GM19395 (cell line): ENCODE measurements around the gene PYGM.
A peak's percentile ranks its signal among the peaks of the same experiment; 100 is the strongest.

ENCODE experiments used
- ATAC-seq: cut with Tn5 transposase; IDR thresholded peaks from one replicate; pipeline ENCODE4 v1.9.1; 2021; ENCODE audit warnings: mild to moderate bottlenecking, moderate library complexity; ENCODE audit not compliant: unreplicated experiment

PYGM gene

DNA sequence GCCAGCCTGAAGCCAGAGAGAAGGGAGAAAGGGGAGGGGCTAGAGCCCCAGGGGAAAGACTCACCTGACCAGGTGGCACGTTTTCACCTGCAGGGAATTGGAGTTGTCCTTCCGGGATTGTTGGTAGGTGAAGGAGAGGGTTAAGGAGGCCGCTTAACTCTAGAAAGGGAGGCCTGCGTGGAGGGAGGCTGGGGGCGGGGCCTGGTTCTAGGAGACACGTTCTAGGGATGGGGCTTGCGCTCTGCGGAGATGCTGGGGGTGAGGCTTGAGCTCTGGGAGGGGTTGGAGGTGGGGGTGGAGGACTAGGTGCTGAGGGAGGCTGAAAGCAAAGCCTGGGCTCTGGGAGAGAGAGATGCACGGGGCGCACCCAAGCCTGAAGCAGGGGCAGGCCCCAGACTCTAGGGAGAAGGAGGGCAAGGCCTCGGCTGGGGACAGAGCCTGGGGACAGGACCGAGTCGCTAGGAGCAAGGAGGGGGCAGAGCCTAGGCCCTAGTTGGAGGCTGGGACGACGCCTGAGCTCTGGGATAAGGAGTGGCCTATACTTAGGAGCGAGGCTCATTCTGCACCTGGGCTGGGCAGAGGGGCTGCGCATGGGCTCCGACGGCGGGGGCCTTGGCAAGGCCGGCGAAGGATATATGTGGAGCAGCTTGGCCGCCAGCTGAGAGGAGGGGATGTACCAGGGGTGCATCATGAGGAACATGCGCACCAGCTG is 18.2 kb downstream of the PYGM start:
- no peak for ATAC-seq

DNA sequence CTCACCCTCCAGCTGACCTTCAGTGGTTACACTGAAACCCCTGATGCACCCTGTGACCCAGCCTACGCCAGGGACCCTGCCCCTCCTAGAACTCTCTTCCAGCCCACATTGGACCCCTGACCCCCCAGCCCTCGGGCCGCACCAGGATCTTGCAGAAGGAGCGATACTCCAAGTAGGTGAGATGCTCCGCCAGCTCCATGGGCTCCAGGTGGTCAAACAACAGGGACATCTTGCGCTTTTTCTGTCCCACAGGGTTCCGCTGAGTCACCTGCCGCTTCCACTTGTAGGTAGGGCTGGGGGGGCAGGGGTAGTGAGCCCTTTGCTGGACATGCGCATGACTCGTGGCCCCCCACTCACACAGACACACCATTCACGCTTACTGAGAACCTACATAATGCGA is 19.9 kb downstream of the PYGM start:
- ATAC-seq: no peak

DNA sequence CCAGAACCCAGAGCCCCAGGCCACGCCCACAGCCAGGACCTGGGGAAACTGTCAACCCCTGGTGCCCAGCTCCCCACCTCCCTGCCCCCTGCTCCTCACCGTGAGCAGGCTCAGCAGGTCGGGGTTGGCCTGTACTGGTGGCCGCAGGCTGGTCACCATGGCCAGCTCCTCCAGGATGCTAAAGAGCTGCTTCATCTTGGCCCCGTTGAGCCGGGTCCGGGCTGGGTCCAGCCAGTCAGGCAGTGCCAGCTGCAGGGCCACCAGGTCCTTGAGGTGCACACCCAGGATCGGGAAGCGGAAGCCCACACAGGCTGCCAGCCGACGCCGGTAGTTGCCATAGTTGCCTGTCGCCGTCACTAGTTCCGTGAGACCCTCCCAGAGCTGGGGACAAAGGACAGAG is 23.1 kb downstream of the PYGM start:
- no peak for ATAC-seq

DNA sequence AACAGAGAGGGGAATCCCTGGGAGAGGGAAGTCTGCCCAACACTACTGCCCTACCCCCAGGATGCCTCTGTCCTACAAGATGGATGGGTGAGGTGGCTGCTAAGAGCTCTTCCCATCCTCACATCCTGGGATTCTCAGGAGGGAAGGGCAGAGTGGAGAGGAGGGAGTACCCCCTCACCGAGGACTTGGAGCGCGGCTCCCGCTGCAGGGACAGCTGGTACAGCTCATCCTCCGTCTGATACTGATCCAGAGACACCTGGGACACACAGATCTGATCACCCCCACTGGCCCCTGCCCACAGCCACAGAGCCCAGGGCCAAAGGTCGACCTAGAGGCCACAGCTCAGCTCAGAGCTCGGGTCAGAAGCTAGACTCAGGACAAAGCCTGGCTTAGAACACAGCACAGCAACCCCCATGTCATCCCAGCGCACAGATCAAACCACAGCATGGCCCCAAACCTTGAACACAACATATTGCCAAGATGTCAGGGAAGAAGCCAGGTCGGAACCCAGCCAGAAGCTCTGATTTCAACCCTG is 24.0 kb downstream of the PYGM start:
- no peak for ATAC-seq

DNA sequence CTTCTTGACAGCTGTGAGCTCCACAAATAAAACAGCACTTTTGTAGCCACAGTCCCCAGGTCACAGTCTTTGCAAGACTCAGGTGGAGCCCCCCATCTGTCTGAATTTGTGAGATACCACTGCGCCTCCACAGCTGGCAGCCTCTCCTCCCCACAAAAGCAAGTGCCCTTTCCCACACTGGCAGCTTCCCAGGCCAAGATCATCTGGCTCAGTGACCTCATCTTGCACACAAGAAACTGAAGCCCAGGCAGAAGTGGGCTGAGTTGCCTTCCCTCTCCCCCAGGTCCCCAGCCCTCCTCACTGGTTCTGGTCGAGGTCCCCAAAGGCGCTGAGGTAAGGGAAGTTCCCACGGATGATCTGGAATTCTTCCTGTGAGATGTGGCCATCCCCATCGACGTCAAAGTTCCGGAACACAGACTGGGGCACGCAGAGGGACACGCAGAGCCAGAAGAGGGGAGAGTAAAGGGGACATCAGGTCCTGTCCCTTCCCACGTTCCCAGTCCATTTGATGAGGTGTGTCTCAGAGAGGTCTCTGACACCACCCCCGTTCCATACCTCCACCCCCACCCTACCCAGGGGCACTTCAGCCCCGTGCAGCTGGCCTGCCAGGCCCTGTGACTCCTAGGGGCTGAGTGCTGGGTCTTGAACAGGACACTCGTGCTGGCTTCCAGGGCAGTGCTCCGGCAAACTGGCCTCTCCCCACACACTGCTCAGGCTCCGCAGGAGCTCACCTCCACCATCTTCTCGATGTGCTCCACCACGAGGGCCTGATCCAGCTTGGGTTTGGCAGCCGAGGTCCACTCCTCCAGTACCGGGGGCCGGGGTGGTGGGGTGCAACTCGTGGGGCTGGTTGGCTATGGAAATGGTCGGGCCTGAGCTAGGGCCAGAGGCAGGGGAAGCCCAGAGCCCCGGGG is 24.7 kb downstream of the PYGM start:
- no peak for ATAC-seq

DNA sequence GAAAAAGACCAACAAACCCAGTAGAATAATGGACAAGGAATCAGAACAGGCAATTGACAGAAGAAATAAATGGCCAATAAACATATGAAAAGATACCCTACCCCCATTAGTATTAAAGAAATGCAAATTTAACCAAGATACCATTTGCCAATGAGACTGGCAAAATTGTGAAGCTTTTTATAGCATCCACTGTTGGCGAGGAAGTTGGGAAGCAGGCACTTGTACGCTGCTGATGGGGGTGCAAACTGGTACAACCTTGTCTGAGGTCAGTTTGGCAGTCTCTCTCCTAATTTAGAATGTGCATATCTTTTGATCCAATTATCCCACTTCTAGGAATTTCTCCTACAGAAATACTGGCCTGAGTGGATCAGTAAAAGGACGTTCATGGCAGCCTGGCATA is 28.2 kb downstream of the PYGM start:
- ATAC-seq: no peak

DNA sequence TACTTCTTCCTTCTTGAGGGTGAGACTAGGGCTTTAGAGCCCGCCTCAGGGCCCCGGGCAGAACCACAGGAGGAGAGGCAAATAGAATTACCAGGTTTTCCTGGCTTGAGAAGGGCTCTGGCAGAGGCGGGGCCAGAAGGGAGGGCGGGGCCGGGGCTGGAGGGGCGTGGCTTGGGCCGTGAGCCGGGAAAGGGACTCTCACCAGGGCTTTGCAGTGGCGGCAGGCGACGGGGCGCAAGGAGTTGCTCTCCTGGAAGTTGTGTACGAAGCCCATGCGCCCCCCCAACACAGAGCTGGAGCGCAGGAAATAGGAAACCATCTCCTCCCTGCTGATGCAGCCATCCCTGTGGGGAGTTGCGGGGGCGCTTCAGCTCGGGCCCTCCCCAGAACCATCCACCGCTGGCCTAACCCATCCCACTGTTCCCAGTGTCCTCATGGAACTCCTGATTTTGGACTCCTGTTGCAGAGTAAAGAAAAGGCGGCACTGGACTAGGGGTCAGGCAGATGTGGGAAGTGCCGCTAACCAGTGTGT is 29.9 kb downstream of the PYGM start:
- no peak for ATAC-seq

DNA sequence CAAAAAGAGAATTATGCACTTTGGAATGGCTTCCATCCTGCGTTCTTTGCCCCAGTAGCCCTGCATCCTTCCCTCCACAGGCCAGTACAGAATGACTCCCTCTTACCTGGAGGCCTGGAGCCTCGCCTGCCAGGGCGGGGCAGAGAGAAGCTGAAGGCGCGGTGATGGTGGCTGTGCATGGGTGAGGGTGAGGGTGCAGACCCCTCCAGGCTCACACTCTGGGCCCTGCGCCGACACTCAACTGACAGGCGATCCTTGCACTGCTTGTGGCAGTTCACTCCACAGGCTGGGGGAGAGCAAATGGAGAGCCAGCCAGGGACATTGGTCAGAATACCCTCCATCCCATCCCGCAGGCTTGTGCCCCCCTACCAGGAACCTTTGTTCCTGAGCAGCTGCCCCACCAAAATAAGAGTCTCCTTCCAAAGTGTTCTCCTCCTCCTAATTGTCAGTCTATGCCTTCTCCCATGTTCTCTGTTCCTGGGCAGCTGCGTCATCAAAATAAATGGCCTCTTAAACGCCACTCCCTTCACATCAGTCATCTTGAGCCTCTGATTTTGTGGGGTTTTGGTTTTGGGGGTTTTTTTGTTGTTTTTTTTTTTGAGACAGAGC is 30.9 kb downstream of the PYGM start:
- no peak for ATAC-seq

DNA sequence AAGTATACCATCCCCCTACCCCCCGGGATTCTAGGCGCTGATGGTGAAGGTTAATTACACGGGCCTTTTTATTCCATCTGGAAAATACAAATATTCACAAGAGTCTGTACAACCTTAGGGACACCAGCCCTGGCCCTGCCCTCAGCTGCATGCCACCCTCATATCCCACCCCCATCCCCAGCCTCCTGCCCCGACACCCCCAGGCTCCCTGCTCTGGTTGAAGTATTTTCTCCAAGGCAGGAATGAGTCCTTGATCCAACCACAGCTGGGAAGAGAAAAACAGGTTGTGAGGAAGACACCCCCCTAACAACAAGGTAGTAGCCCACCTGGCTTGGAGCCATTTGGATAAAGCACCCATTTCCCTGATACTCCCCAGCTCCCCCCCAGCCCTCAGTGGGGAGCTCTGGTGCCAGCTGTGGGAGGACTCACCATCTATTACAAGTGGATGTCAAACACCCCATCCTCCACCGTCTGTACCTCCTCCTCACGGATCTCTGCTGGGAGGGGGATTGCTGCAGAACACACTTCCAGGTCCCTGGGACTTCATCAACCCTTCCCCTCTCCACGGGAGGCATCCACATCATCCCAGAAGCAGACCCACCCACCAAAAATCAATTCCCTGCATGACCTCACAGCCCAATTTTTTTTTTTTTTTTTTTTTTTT is 32.8 kb downstream of the PYGM start:
- no peak for ATAC-seq

DNA sequence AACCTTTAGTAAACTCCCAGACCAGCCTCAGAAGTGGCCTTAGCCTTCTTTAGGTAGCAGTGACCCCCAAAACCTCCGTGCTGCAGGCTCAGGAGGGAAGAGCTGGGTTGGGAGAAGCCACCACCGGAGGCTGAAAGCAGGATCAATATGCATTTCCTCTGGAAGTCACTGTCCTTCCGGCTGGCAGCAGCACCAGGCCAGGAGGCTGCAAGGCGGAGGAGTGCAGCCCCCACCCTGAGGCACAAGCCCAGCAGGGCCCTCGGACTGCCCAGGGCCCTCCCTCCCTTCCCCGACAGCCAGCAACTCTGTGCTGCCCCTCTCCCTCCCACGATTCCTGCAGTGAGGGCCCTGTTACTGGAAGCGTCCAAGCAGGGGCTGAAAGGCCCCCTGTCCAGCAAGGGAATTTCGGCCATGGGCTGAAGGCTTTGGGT is 33.5 kb downstream of the PYGM start:
- no peak for ATAC-seq

DNA sequence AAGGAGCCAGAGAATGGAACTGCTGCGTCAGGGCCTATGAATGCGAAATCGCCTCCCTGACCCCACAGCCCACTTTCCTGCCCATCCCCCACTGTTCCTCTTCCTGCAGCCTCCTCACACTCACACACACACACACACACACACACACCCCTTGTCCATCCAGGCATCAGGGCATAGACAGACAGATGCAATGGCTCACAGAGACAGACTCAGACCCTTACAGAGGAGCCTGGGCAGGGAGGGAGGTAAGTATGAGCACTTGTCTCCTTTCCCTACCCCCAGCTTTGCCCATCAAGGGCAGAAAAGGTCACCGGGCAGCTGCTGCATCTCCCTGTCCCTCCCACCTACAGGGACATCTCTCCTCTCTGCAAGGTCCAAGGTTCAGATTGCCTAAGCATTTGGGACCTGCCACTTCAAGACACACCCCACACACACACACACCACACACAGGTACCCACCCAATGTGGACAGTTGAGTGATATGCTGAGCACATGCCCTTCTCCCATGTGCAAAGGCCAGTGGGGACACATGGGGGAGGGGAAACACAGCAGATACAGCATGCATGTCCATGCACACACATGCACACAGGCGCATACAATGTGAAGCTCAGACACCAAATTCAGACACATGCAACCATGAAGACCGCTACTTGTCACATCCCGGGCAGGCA is 34.8 kb downstream of the PYGM start:
- ATAC-seq: no peak

DNA sequence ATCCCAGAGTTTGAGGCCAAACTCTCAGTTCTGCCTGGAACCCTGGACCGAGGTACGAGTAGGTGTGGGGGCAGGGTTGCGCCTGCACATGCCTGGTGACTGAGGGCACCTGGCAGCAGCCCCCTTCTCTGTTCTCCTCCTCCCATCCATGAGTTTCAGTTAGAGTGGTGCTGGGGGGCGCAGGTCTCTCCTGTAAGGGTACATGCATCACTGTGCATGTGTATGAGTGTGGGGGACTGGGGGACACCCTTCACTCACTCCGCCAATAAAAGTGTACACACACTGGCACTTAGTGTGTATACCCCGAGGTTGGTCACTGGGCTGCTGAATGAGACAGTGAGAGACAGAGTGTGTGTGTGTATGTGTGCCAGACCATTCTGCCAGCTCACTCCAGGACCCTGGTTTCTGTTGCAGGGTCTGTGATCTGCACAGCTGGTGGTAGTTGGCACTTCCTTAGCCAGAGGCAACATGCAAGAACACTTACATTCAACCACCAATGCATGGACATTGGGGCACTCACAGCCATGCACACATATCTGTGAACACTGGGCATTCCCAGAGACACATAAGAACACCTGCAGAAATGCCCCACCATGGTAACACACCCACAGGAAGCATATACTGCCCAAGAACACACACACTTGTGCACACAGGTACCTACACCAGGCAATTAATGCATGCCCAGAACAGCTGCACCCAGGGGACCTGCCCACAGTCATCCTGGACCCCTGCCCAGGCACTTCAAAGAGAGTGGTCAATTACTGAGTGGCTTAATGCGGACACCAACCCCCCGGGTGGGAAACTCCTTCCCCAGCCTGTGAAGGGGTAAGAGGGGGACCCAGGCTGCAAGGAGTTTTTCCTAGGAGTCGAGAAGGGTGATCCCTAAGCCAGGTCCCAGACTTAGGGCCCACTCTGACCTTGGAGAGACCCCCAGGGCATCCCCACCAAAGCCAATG is 35.6 kb downstream of the PYGM start:
- ATAC-seq: no peak

DNA sequence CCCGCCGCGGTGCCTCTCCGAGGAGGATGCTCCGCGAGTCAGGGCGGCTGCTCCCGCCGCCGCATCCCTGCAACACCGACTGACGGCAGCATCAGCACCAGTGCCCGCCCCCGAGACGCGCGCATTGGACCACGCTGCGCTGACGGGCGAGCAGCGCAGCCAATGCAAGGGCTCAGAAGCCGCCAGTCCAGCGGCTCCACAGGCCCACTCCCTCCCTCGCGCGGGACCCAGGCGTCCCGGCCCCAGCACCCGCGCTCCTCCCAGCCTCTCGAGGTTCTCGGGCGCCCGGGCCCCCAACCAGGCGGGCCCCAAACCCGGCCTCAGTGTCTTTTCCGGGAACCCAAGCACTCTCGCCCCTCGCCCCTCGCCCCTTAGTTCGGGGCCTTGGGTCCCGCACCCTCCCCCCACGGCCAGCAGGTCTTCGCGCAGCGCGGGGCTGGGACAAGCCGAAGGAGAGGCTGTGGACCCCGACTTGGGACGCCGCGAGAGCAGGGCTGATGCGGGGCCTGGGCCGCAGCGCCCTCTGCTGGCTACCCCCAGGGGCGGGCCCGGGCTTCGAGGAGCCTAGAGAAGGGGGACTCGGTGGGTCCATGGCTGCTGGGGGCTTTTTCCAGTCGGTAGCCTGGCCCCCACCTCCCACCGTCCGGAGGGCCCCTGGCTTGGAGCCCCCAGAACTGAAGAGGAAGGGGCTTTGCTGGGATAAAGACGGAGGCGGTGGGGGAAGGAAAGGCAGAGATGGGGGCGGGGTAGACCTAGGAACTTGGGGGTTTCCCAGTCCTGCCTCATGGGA is 36.5 kb downstream of the PYGM start, which contains the start of gene NRXN2:
TSS of gene NRXN2 (minus strand) at position 81 of the 790 bp plus-strand sequence. CDS start 9,498 bp downstream, outside the sequence.
- ATAC-seq: peak; percentile 68

DNA sequence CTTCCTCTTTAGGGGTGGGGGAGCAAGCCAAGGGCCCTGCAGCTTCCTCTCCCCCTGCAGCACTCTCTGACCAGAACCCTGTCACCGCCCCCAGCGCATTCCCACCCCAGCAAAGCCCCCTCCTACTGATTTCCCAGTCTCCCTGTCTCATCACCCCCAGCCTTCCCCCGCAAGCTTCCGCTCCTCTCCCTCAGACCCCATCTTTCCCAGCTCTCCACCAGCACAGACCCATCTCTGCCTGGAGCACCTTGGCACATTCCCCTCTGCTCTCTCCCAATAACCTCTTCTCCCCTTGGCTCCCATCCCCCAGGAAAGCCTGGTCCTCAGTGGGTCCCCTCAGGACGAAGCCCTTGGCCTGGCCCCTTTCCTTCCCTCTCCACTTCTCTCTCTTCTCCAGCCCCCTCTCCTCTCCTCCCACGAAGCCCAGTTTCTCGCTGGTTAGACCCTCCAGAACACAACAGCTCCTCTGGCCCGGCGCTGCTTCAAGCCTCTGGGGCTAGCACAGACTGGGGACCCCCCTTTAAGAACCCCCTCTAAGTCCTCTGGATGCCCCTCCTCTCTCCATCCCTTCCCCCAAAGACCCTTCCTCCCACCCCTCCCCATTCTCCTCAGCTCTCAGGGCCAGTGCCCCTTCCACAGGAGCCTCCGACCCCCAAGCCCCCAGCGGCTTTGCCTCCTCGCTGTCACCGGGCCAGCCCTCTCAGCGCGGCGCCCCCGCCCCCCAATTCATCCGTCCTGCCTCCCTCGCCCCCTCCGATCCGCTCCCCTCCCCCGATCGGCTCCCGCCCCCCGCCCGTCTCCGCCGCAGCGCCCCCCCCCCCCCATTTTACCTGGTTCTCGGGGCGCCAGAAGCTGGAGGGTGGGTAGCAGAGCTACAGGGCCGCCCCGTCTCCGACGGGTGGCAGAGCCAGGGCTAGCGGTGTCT is 37.4 kb downstream of the PYGM start:
- no peak for ATAC-seq

DNA sequence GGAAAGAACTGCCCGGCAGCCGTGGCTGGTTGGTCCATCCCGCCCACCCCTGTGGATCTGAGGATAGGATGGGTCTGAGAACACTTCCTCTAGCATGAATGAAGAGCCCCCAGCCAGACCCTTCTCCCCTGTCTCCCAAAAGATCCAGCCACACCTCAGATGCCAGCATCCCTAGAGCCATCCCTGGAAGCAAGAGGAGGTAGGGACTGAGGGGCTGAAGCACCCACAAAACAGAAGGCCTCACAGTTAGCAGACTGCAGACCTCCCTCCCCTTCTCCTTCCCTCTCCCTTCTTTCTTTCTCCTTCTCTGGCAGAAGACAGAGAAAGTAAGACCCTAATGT is 38.4 kb downstream of the PYGM start:
- ATAC-seq: no peak

DNA sequence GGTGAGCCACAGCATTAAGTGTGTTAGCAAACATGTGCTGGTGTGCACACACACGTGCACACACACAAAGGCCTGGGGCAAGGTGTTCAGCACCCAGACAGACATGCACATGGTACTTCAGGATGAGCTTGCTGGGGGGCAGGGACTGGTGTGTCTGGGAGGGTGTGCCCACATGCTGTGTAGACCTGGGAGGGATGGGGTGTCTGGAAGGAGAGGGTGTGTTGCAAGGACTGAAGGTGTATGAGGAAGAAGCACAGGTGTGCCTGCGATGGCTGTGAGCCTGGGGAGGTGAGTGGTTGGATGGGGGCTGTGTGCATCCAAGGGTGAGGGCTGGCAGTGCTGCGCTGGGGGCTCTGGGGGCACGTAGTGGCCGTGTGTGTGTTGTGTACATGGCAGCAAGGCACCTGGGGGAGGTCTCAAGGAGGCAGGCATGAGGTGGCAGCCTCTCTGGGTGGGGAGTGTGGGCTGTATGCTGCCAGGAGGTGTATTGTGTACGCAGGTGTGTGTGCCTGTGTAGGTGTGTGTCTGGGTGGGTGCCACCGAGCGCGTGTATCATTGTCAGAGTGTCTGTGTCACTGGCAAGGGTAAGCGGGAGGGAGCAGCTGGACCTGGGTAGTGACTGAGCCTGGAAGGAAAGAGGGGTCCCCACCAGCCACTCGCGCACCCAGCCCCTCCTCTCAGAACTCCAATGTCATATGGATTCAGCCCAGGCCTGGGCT is 39.0 kb downstream of the PYGM start:
- ATAC-seq: no peak

DNA sequence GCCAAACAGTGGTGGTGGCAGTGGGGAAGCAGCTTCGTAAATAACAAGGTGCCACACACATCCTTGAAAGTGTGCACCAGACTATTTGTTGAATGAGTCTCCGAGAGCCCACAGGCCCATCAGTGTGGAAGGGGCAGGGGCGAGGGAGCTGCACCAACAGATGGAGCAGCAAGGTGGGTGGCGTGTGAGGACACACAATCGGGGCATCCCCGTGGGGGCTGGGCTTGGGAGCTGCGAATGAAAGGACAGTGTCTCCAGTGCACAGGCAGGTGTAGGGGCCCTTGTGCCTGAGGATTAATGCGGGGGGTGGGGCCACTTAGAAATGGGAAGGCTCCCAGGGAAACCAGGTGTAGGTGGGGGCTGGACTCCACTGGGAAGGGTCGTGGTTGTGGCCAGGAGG is 39.6 kb downstream of the PYGM start:
- no peak for ATAC-seq
